H1 (cell line): ENCODE data around the gene ADH1A. TPM values are rescaled to one million over a fixed set of nuclear protein-coding genes. Genes with fewer than 3 reads are reported as not detected.

Experiments
- CTCF ChIA-PET: fragments of 300-600 bp; sonication (Branson Sonifier 250); formaldehyde crosslinking; loops from one replicate; lab custom pipeline; 2021; ENCODE audit not compliant: partially characterized antibody; lab: Charles Lee
- POLR2A ChIA-PET: fragments of 300-600 bp; sonication (Branson Sonifier 250); formaldehyde crosslinking; loops from one replicate; lab custom pipeline; 2021; ENCODE audit warnings: inconsistent platforms; ENCODE audit not compliant: partially characterized antibody; lab: Charles Lee
- DNase-seq, 2 experiments: peaks; one replicate each; pipeline versions ENCODE4 v3.0.0 to v3.0.0-alpha.2; 2010 to 2022; ENCODE audit warnings: low spot score in 2 of 2, low read depth in 1 of 2, mixed read lengths in 1 of 2
- FAIRE-seq: peaks from 2 replicates; lab custom pipeline; 2011; peaks lifted over from hg19 to GRCh38; lab: Jason Lieb, UNC
- H2AFZ ChIP-seq: 2 replicates; pipeline ENCODE4 v1.8.1; 2012; ENCODE audit warnings: low read length, inconsistent platforms
- H2AK5ac ChIP-seq: 2 replicates; pipeline ENCODE4 v1.6.1; 2013; ENCODE audit warnings: low read depth, low read length
- H2BK120ac ChIP-seq: replicated peaks from 2 replicates; pipeline ENCODE3; 2013; ENCODE audit warnings: low read depth, low read length, inconsistent platforms
- H2BK12ac ChIP-seq: 2 replicates; pipeline ENCODE4 v1.6.1; 2013; ENCODE audit warnings: low read depth, low read length
- H2BK15ac ChIP-seq: 2 replicates; pipeline ENCODE4 v1.6.1; 2013; ENCODE audit warnings: low read length
- H2BK20ac ChIP-seq: 2 replicates; pipeline ENCODE4 v1.6.1; 2013; ENCODE audit warnings: low read length
- H2BK5ac ChIP-seq: 2 replicates; pipeline ENCODE4 v1.6.1; 2013; ENCODE audit warnings: low read depth, low read length
- H3K14ac ChIP-seq: 2 replicates; pipeline ENCODE4 v1.6.1; 2013; ENCODE audit warnings: inconsistent platforms; ENCODE audit not compliant: insufficient read length
- H3K18ac ChIP-seq: 2 replicates; pipeline ENCODE4 v1.6.1; 2013; ENCODE audit warnings: low read length; ENCODE audit errors: extremely low read depth
- H3K23ac ChIP-seq: 2 replicates; pipeline ENCODE4 v1.6.1; 2013; ENCODE audit warnings: inconsistent platforms; ENCODE audit not compliant: insufficient read length
- H3K23me2 ChIP-seq: 2 replicates; pipeline ENCODE4 v1.6.1; 2013; ENCODE audit warnings: low read depth, low read length
- H3K27ac ChIP-seq: 2 replicates; pipeline ENCODE4 v1.6.1; 2011; ENCODE audit warnings: low read depth, low read length, inconsistent platforms
- H3K27me3 ChIP-seq, 4 experiments: replicated peaks in 1 of 4; 1 replicate in 1 of 4; 2 replicates in 3 of 4; pipeline versions ENCODE4 v1.6.1 to v1.8.1; 2011 to 2013; ENCODE audit warnings: low read length in 3 of 4, mild to moderate bottlenecking in 3 of 4, inconsistent platforms in 2 of 4, mixed read lengths in 2 of 4, moderate library complexity in 1 of 4; ENCODE audit not compliant: control insufficient read depth in 3 of 4, insufficient read depth in 3 of 4; ENCODE audit errors: extremely low read depth in 1 of 4
- H3K36me3 ChIP-seq, 4 experiments: 2 replicates each; pipeline versions ENCODE4 v1.6.1 to v1.8.1; 2011 to 2013; ENCODE audit warnings: mild to moderate bottlenecking in 4 of 4, low read length in 3 of 4, moderate library complexity in 2 of 4, control low read depth in 1 of 4, inconsistent platforms in 1 of 4; ENCODE audit not compliant: insufficient read depth in 4 of 4, control insufficient read depth in 2 of 4
- H3K4ac ChIP-seq: replicated peaks from 2 replicates; pipeline ENCODE3; 2013; ENCODE audit warnings: low read length, low read depth, mixed read lengths, inconsistent platforms; ENCODE audit not compliant: insufficient read length
- H3K4me1 ChIP-seq, 4 experiments: replicated peaks in 1 of 4; 1 replicate in 1 of 4; 2 replicates in 3 of 4; pipeline versions ENCODE4 v1.6.1 to v1.8.1; 2011 to 2013; ENCODE audit warnings: low read length in 3 of 4, inconsistent platforms in 2 of 4, mixed read lengths in 1 of 4; ENCODE audit not compliant: insufficient read depth in 4 of 4, control insufficient read depth in 3 of 4
- H3K4me2 ChIP-seq, 2 experiments: 2 replicates each; pipeline versions ENCODE4 v1.6.1 to v1.8.1; 2011 to 2013; ENCODE audit warnings: low read depth in 2 of 2, low read length in 2 of 2, control low read depth in 1 of 2, inconsistent platforms in 1 of 2, mild to moderate bottlenecking in 1 of 2; ENCODE audit not compliant: insufficient read depth in 1 of 2
- H3K4me3 ChIP-seq, 4 experiments: fragments of 200-600, 300-600 bp in 1 of 4; sonication (generic), shearing (Covaris generic), sonication (Bioruptor Twin) in 1 of 4; 2 replicates each; pipeline versions ENCODE4 v1.5.1 to v1.8.1; 2011 to 2016; ENCODE audit warnings: low read length in 4 of 4, low read depth in 3 of 4, control low read depth in 2 of 4, inconsistent platforms in 2 of 4, mild to moderate bottlenecking in 2 of 4, mixed read lengths in 1 of 4, moderate library complexity in 1 of 4; ENCODE audit not compliant: insufficient read depth in 2 of 4; ENCODE audit errors: extremely low read depth in 1 of 4
- H3K56ac ChIP-seq: replicated peaks from 2 replicates; pipeline ENCODE3; 2013; ENCODE audit warnings: low read depth, mild to moderate bottlenecking, mixed read lengths, low read length, inconsistent platforms; ENCODE audit not compliant: insufficient read length
- H3K79me1 ChIP-seq: 2 replicates; pipeline ENCODE4 v1.6.1; 2013; ENCODE audit warnings: low read depth, low read length, control low read depth
- H3K79me2 ChIP-seq, 2 experiments: 2 replicates each; pipeline versions ENCODE4 v1.6.1 to v1.8.1; 2012 to 2013; ENCODE audit warnings: low read length in 2 of 2, mild to moderate bottlenecking in 2 of 2, inconsistent platforms in 1 of 2; ENCODE audit not compliant: insufficient read depth in 2 of 2, control insufficient read depth in 1 of 2
- H3K9ac ChIP-seq, 4 experiments: replicated peaks in 1 of 4; 1 replicate in 1 of 4; 2 replicates in 3 of 4; pipeline versions ENCODE4 v1.6.1 to v1.8.1; 2011 to 2013; ENCODE audit warnings: low read depth in 3 of 4, low read length in 3 of 4, control low read depth in 2 of 4, mild to moderate bottlenecking in 2 of 4, moderate library complexity in 2 of 4, inconsistent platforms in 1 of 4; ENCODE audit errors: extremely low read depth in 1 of 4
- H3K9me3 ChIP-seq, 2 experiments: 2 replicates each; pipeline versions ENCODE4 v1.6.1 to v1.8.1; 2012 to 2013; ENCODE audit warnings: mild to moderate bottlenecking in 2 of 2, moderate library complexity in 2 of 2, control low read depth in 1 of 2, inconsistent platforms in 1 of 2, low read depth in 1 of 2, low read length in 1 of 2, mixed read lengths in 1 of 2; ENCODE audit not compliant: insufficient read depth in 2 of 2
- H4K20me1 ChIP-seq, 2 experiments: replicated peaks in 1 of 2; 2 replicates each; pipeline versions ENCODE3 to v1.8.1; 2011 to 2013; ENCODE audit warnings: inconsistent platforms in 2 of 2, low read length in 2 of 2, mild to moderate bottlenecking in 1 of 2; ENCODE audit not compliant: insufficient read depth in 2 of 2, control insufficient read depth in 1 of 2
- H4K5ac ChIP-seq: 2 replicates; pipeline ENCODE4 v1.6.1; 2013; ENCODE audit warnings: low read length, low read depth, mixed read lengths, inconsistent platforms; ENCODE audit not compliant: insufficient read length
- H4K8ac ChIP-seq: 2 replicates; pipeline ENCODE4 v1.8.0; 2013; ENCODE audit warnings: mild to moderate bottlenecking, moderate library complexity, low read length, inconsistent platforms; ENCODE audit not compliant: insufficient read depth; ENCODE audit errors: extremely low read depth
- H4K91ac ChIP-seq: replicated peaks from 2 replicates; pipeline ENCODE3; 2013; ENCODE audit warnings: low read length, mixed read lengths, inconsistent platforms; ENCODE audit not compliant: insufficient read length
- ATF3 ChIP-seq: IDR thresholded peaks from 2 replicates; pipeline ENCODE4 v1.6.1; 2011; ENCODE audit warnings: low read depth, mild to moderate bottlenecking, low read length; ENCODE audit not compliant: insufficient read depth
- CBX8 ChIP-seq: fragments of 300-800, 300-1000 bp; sonication (generic); IDR thresholded peaks from 2 replicates; pipeline ENCODE4 v1.7.1; 2016; ENCODE audit warnings: low read depth, low read length, borderline replicate concordance
- E2F6 ChIP-seq: IDR thresholded peaks from 2 replicates; pipeline ENCODE4 v1.6.1; 2012; ENCODE audit warnings: inconsistent platforms
- KDM1A ChIP-seq: fragments of 200-600, 300-600 bp; sonication (generic); IDR thresholded peaks from 2 replicates; pipeline ENCODE4 v1.7.1; 2016; ENCODE audit warnings: mild to moderate bottlenecking, low read length, borderline replicate concordance
- NRF1 ChIP-seq: IDR thresholded peaks from 2 replicates; pipeline ENCODE4 v1.6.1; 2011; ENCODE audit warnings: mild to moderate bottlenecking, low read depth, low read length, improper control_type of control experiment
- RNF2 ChIP-seq: fragments of 200-900, 300-1000 bp; sonication (generic); IDR thresholded peaks from 2 replicates; pipeline ENCODE4 v1.7.1; 2016; ENCODE audit warnings: borderline replicate concordance, low read depth, mild to moderate bottlenecking, antibody characterized with exemption, low read length; ENCODE audit not compliant: poor library complexity, severe bottlenecking; ENCODE audit errors: missing control alignments
- SRF ChIP-seq: IDR thresholded peaks from 2 replicates; pipeline ENCODE4 v1.6.1; 2011; ENCODE audit warnings: mild to moderate bottlenecking, low read depth, low read length, moderate library complexity
- TAF7 ChIP-seq: optimal IDR thresholded peaks from 2 replicates; pipeline ENCODE3; 2011; ENCODE audit warnings: low read depth, mild to moderate bottlenecking, inconsistent platforms, low read length, moderate library complexity, borderline replicate concordance
- TCF12 ChIP-seq: IDR thresholded peaks from 2 replicates; pipeline ENCODE4 v1.6.1; 2011; ENCODE audit warnings: low read depth, mild to moderate bottlenecking, low read length
- WGBS, 2 experiments: shearing (Covaris generic) in 1 of 2; methylation state at CpG; one replicate each; pipeline versions ENCODE4 v1.1.6 to v1.1.7; 2013 to 2015; ENCODE audit warnings: low lambda C conversion rate in 2 of 2, mixed read lengths in 2 of 2, inconsistent platforms in 1 of 2, low coverage in 1 of 2, missing lambda C conversion rate in 1 of 2; ENCODE audit not compliant: insufficient replicate concordance in 2 of 2, insufficient coverage in 1 of 2, insufficient read length in 1 of 2; ENCODE audit errors: extremely low coverage in 1 of 2, missing lambda C conversion rate in 1 of 2; 5-methylcytosine and 5-hydroxymethylcytosine counted together
- polyA plus RNA-seq, 7 experiments: library from polyadenylated mRNA; depleted of rRNA in 3 of 7; stranded (reverse) in 5 of 7; unstranded in 2 of 7; fragments of >200 nt in 5 of 7; fragments of 200-250 nt in 2 of 7; gene quantifications; 1 replicate in 5 of 7; 2 replicates in 1 of 7; 4 replicates in 1 of 7; pipeline versions ENCODE4 v1.2.1 to v1.2.3, GENCODE V29; 2011 to 2013; ENCODE audit warnings: missing spikeins in 2 of 7, mixed read lengths in 2 of 7
- total RNA-seq: library from RNA; stranded (reverse); fragmentation: NEBNext Ultra II Directional; extraction: Animal tissue kit (Norgen Biotek cat#: 25700); gene quantifications from 2 replicates; pipeline ENCODE4 v1.2.1, GENCODE V29; 2021

ADH1A gene
- total and polyA plus RNA-seq, 2 of the 8 experiments (the other 6 are each of a cell fraction or from before 2014, with no cell fraction given): not detected

GRCh38 chr4:99339172-99339571 is 48.4 kb upstream of the ADH1A start:
- no peak overlapping the region for H2AFZ ChIP-seq
- TF ChIP-seq TCF12 (no peak), NRF1 (no peak), SRF (no peak), KDM1A (no peak), TAF7 (no peak), CBX8 (no peak), E2F6 (no peak), RNF2 (no peak), ATF3 (no peak)
- TF ChIP-seq, all 59 proteins: peak for 0
- Histone ChIP-seq H4K5ac (no peak overlapping the region), H3K4me3 (no peak overlapping the region), H3K4ac (no peak overlapping the region), H4K91ac (no peak overlapping the region), H3K27me3 (no peaks in the 10 kb centered on the region), H3K36me3 (no peaks in the 10 kb centered on the region), H3K18ac (no peak overlapping the region), H3K79me1 (no peaks in the 10 kb centered on the region), H3K9me3 (no peaks in the 10 kb centered on the region), H2BK5ac (no peak overlapping the region), H3K4me2 (no peak overlapping the region), H2BK20ac (no peak overlapping the region), H3K79me2 (no peaks in the 10 kb centered on the region), H3K14ac (no peak overlapping the region), H3K23ac (no peak overlapping the region), H3K4me1 (no peaks in the 10 kb centered on the region), H4K8ac (no peak overlapping the region), H3K27ac (no peak overlapping the region), H3K56ac (no peak overlapping the region), H3K9ac (no peak overlapping the region), H2BK120ac (no peak overlapping the region), H2BK12ac (no peak overlapping the region), H2AK5ac (no peak overlapping the region), H3K23me2 (no peaks in the 10 kb centered on the region), H4K20me1 (no peaks in the 10 kb centered on the region), H2BK15ac (no peak overlapping the region)
- 85% methylated on average over 2 of the region's 3 CpGs; no CpG with 5 or more reads in 1 of the 2 experiments for WGBS, 2 experiments
- FAIRE-seq (no peak), DNase-seq (no peak)
- CTCF ChIA-PET: no interaction called here
- POLR2A ChIA-PET: no interaction called here
